HG03469 (cell line): Measurements from ENCODE around the gene USP17L19.
"Not testable (repeated sequence)": the region's sequence is repeated elsewhere in the genome, so short reads cannot be mapped to it uniquely, and the experiment has no call there.

Source experiments
- ATAC-seq: cut with Tn5 transposase; IDR thresholded peaks from one replicate; pipeline ENCODE4 v1.9.1; 2021; ENCODE audit warnings: mild to moderate bottlenecking, moderate library complexity, moderate number of reproducible peaks; ENCODE audit not compliant: unreplicated experiment

Gene USP17L19, protein sequence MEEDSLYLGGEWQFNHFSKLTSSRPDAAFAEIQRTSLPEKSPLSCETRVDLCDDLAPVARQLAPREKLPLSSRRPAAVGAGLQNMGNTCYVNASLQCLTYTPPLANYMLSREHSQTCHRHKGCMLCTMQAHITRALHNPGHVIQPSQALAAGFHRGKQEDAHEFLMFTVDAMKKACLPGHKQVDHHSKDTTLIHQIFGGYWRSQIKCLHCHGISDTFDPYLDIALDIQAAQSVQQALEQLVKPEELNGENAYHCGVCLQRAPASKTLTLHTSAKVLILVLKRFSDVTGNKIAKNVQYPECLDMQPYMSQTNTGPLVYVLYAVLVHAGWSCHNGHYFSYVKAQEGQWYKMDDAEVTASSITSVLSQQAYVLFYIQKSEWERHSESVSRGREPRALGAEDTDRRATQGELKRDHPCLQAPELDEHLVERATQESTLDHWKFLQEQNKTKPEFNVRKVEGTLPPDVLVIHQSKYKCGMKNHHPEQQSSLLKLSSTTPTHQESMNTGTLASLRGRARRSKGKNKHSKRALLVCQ

DNA sequence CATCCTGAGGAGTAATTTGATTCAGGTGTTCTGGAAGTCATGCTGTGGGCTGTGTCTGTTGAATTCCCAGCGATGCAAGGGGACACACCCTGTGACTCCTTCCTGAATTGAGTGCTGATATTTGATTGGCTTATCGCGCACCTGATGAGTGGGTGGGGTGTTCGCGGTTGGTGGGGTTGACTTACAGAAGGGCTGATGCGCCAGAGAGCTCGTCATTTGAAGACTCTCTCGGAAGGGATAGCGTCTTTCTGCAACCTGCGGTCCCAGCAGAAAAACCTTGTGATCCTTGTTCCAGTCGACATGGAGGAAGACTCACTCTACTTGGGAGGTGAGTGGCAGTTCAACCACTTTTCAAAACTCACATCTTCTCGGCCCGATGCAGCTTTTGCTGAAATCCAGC, at the start of gene USP17L19:
USP17L19 (plus strand) TSS at position 301 of the 400 bp plus-strand sequence; CDS start at position 301, 0 bp downstream.
- ATAC-seq, result not testable (repeated sequence)

DNA sequence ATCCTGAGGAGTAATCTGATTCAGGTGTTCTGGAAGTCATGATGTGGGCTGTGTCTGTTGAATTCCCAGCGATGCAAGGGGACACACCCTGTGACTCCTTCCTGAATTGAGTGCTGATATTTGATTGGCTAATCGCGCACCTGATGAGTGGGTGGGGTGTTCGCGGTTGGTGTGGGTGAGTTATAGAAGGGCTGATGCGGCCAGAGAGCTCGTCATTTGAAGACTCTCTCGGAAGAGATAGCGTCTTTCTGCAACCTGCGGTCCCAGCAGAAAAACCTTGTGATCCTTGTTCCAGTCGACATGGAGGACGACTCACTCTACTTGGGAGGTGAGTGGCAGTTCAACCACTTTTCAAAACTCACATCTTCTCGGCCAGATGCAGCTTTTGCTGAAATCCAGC, 42.8 kb upstream of the USP17L19 start, which contains the start of gene USP17L10:
USP17L10 (plus strand) TSS at position 301 of the 400 bp plus-strand sequence; CDS start at position 301, 0 bp downstream.
- ATAC-seq, result not testable (repeated sequence)

DNA sequence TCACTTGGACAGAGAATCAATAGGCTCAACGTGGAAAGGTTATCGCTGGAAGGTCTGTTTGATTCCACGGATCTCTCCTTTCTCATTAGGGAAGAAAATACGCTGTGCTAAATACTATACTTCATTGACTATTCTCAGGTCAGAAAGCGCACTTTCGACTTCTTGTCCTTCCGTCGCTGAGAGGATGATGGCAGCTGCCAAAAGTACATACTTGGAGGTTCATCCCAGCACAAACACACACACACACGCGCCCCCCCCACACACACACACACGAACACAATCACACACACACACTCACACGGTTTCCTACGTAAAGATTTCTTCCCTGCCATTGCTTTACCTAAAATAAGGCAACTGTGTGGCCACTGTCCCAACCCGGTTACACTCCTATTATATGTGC, 38.5 kb upstream of the USP17L19 start:
- ATAC-seq, result not testable (repeated sequence)

DNA sequence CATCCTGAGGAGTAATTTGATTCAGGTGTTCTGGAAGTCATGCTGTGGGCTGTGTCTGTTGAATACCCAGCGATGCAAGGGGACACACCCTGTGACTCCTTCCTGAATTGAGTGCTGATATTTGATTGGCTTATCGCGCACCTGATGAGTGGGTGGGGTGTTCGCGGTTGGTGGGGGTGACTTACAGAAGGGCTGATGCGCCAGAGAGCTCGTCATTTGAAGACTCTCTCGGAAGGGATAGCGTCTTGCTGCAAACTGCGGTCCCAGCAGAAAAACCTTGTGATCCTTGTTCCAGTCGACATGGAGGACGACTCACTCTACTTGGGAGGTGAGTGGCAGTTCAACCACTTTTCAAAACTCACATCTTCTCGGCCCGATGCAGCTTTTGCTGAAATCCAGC, 38.1 kb upstream of the USP17L19 start, which contains the start of gene USP17L11:
USP17L11 (plus strand) TSS at position 301 of the 400 bp plus-strand sequence; CDS start at position 301, 0 bp downstream.
- ATAC-seq, result not testable (repeated sequence)

DNA sequence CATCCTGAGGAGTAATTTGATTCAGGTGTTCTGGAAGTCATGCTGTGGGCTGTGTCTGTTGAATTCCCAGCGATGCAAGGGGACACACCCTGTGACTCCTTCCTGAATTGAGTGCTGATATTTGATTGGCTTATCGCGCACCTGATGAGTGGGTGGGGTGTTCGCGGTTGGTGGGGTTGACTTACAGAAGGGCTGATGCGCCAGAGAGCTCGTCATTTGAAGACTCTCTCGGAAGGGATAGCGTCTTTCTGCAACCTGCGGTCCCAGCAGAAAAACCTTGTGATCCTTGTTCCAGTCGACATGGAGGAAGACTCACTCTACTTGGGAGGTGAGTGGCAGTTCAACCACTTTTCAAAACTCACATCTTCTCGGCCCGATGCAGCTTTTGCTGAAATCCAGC, 33.3 kb upstream of the USP17L19 start, which contains the start of gene USP17L12:
USP17L12 (plus strand) TSS at position 301 of the 400 bp plus-strand sequence; CDS start at position 301, 0 bp downstream.
- ATAC-seq, result not testable (repeated sequence)

DNA sequence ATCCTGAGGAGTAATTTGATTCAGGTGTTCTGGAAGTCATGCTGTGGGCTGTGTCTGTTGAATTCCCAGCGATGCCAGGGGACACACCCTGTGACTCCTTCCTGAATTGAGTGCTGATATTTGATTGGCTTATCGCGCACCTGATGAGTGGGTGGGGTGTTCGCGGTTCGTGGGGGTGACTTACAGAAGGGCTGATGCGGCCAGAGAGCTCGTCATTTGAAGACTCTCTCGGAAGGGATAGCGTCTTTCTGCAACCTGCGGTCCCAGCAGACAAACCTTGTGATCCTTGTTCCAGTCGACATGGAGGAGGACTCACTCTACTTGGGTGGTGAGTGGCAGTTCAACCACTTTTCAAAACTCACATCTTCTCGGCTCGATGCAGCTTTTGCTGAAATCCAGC, 28.6 kb upstream of the USP17L19 start, which contains the start of gene USP17L13:
USP17L13 (plus strand) TSS at position 301 of the 400 bp plus-strand sequence; CDS start at position 301, 0 bp downstream.
- ATAC-seq, result not testable (repeated sequence)

DNA sequence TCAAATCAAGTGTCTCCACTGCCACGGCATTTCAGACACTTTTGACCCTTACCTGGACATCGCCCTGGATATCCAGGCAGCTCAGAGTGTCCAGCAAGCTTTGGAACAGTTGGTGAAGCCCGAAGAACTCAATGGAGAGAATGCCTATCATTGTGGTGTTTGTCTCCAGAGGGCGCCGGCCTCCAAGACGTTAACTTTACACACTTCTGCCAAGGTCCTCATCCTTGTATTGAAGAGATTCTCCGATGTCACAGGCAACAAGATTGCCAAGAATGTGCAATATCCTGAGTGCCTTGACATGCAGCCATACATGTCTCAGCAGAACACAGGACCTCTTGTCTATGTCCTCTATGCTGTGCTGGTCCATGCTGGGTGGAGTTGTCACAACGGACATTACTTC, 22.9 kb upstream of the USP17L19 start:
- not testable (repeated sequence) for ATAC-seq

DNA sequence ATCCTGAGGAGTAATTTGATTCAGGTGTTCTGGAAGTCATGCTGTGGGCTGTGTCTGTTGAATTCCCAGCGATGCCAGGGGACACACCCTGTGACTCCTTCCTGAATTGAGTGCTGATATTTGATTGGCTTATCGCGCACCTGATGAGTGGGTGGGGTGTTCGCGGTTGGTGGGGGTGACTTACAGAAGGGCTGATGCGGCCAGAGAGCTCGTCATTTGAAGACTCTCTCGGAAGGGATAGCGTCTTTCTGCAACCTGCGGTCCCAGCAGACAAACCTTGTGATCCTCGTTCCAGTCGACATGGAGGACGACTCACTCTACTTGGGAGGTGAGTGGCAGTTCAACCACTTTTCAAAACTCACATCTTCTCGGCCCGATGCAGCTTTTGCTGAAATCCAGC, 19.1 kb upstream of the USP17L19 start, which contains the start of gene USP17L15:
USP17L15 (plus strand) TSS at position 301 of the 400 bp plus-strand sequence; CDS start at position 301, 0 bp downstream.
- ATAC-seq, result not testable (repeated sequence)

DNA sequence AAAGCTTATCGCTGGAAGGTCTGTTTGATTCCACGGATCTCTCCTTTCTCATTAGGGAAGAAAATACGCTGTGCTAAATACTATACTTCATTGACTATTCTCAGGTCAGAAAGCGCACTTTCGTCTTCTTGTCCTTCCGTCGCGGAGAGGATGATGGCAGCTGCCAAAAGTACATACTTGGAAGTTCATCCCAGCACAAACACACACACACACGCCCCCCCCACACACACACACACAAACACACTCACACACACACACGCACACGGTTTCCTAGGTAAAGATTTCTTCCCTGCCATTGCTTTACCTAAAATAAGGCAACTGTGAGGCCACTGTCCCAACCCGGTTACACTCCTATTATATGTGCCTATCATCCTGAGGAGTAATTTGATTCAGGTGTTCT, 14.7 kb upstream of the USP17L19 start:
- not testable (repeated sequence) for ATAC-seq

DNA sequence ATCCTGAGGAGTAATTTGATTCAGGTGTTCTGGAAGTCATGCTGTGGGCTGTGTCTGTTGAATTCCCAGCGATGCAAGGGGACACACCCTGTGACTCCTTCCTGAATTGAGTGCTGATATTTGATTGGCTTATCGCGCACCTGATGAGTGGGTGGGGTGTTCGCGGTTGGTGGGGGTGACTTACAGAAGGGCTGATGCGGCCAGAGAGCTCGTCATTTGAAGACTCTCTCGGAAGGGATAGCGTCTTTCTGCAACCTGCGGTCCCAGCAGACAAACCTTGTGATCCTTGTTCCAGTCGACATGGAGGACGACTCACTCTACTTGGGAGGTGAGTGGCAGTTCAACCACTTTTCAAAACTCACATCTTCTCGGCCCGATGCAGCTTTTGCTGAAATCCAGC, 9.6 kb upstream of the USP17L19 start, which contains the start of gene USP17L17:
USP17L17 (plus strand) TSS at position 301 of the 400 bp plus-strand sequence; CDS start at position 301, 0 bp downstream.
- not testable (repeated sequence) for ATAC-seq

DNA sequence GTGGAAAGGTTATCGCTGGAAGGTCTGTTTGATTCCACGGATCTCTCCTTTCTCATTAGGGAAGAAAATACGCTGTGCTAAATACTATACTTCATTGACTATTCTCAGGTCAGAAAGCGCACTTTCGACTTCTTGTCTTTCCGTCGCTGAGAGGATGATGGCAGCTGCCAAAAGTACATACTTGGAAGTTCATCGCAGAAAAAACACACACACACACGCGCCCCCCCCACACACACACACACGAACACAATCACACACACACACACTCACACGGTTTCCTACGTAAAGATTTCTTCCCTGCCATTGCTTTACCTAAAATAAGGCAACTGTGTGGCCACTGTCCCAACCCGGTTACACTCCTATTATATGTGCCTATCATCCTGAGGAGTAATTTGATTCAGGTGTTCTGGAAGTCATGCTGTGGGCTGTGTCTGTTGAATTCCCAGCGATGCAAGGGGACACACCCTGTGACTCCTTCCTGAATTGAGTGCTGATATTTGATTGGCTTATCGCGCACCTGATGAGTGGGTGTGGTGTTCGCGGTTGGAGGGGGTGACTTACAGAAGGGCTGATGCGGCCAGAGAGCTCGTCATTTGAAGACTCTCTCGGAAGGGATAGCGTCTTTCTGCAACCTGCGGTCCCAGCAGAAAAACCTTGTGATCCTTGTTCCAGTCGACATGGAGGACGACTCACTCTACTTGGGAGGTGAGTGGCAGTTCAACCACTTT, 5.1 kb upstream of the USP17L19 start, which contains the start of gene USP17L18:
USP17L18 (plus strand) TSS at position 678 of the 728 bp plus-strand sequence; CDS start at position 678, 0 bp downstream.
- not testable (repeated sequence) for ATAC-seq

DNA sequence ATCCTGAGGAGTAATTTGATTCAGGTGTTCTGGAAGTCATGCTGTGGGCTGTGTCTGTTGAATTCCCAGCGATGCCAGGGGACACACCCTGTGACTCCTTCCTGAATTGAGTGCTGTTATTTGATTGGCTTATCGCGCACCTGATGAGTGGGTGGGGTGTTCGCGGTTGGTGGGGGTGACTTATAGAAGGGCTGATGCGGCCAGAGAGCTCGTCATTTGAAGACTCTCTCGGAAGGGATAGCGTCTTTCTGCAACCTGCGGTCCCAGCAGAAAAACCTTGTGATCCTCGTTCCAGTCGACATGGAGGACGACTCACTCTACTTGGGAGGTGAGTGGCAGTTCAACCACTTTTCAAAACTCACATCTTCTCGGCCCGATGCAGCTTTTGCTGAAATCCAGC, 4.6 kb downstream of the USP17L19 start, which contains the start of gene USP17L20:
USP17L20 (plus strand) TSS at position 301 of the 400 bp plus-strand sequence; CDS start at position 301, 0 bp downstream.
- ATAC-seq, result not testable (repeated sequence)

DNA sequence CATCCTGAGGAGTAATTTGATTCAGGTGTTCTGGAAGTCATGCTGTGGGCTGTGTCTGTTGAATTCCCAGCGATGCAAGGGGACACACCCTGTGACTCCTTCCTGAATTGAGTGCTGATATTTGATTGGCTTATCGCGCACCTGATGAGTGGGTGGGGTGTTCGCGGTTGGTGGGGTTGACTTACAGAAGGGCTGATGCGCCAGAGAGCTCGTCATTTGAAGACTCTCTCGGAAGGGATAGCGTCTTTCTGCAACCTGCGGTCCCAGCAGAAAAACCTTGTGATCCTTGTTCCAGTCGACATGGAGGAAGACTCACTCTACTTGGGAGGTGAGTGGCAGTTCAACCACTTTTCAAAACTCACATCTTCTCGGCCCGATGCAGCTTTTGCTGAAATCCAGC, 9.4 kb downstream of the USP17L19 start, which contains the start of gene USP17L21:
USP17L21 (plus strand) TSS at position 301 of the 400 bp plus-strand sequence; CDS start at position 301, 0 bp downstream.
- not testable (repeated sequence) for ATAC-seq

DNA sequence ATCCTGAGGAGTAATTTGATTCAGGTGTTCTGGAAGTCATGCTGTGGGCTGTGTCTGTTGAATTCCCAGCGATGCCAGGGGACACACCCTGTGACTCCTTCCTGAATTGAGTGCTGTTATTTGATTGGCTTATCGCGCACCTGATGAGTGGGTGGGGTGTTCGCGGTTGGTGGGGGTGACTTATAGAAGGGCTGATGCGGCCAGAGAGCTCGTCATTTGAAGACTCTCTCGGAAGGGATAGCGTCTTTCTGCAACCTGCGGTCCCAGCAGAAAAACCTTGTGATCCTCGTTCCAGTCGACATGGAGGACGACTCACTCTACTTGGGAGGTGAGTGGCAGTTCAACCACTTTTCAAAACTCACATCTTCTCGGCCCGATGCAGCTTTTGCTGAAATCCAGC, 14.1 kb downstream of the USP17L19 start, which contains the start of gene USP17L22:
USP17L22 (plus strand) TSS at position 301 of the 400 bp plus-strand sequence; CDS start at position 301, 0 bp downstream.
- not testable (repeated sequence) for ATAC-seq

DNA sequence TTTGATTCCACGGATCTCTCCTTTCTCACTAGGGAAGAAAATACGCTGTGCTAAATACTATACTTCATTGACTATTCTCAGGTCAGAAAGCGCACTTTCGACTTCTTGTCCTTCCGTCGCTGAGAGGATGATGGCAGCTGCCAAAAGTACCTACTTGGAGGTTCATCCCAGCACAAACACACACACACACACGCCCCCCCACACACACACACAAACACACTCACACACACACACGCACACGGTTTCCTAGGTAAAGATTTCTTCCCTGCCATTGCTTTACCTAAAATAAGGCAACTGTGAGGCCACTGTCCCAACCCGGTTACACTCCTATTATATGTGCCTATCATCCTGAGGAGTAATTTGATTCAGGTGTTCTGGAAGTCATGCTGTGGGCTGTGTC, 18.5 kb downstream of the USP17L19 start:
- not testable (repeated sequence) for ATAC-seq
